Brain microvascular endothelial cell (primary cell): ENCODE results near the gene HLTF.

Experiments
- DNase-seq: peaks from one replicate; pipeline ENCODE4 v3.0.0-alpha.2; 2020
- H3K27ac ChIP-seq: fragments of 250-450 bp; sonication (Bioruptor Pico); 2 replicates; pipeline ENCODE4 v1.5.1; 2020; ENCODE audit warnings: mild to moderate bottlenecking, moderate library complexity
- H3K27me3 ChIP-seq: fragments of 250-450 bp; sonication (Bioruptor Pico); replicated peaks from 2 replicates; pipeline ENCODE4 v1.5.1; 2020; ENCODE audit warnings: mild to moderate bottlenecking
- H3K36me3 ChIP-seq: fragments of 250-450 bp; sonication (Bioruptor Pico); replicated peaks from 2 replicates; pipeline ENCODE4 v1.5.1; 2020; ENCODE audit warnings: mild to moderate bottlenecking
- H3K4me3 ChIP-seq: 2 replicates; pipeline ENCODE4 v1.5.1; 2011; ENCODE audit warnings: low read depth, mild to moderate bottlenecking, control low read depth, low read length, moderate library complexity
- CTCF ChIP-seq: IDR thresholded peaks from 2 replicates; pipeline ENCODE4 v1.5.1; 2011; ENCODE audit warnings: low read depth, mild to moderate bottlenecking, moderate library complexity, low read length, control low read depth, inconsistent platforms; ENCODE audit errors: missing control alignments
- in situ Hi-C: cut with HindIII; loops from 2 replicates; pipeline ENCODE4 v1.10.0; 2017; ENCODE audit warnings: low sequenced_read_pairs, low pct_ligation_motif_present

HLTF gene

DNA sequence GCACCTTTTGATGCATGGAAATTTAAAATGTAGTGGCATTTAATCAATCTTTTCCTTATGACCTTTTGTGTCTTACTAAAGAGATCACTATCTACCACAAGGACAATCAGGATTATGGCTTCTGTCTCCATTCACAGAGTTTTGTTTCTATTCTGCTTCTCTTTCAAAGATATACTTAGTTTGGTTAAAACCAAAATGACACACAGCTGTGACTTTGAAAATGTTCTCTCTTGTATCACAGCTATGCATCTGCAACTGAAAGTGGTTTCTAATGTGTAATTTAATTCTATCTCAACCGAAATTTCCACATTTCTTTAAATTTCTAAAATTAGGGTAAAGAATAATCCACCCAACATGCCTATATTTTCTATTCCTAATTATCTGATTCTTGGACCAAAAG lies 27.7 kb downstream of the HLTF start:
- H3K4me3 ChIP-seq: no peak overlapping the region
- no peak for DNase-seq
- peaks cover 15% of the 10 kb centered on the region for H3K36me3 ChIP-seq
- no peak for TF ChIP-seq CTCF
- no peaks in the 10 kb centered on the region for H3K27me3 ChIP-seq
- no peak overlapping the region for H3K27ac ChIP-seq
- in situ Hi-C loops: no loop called here

DNA sequence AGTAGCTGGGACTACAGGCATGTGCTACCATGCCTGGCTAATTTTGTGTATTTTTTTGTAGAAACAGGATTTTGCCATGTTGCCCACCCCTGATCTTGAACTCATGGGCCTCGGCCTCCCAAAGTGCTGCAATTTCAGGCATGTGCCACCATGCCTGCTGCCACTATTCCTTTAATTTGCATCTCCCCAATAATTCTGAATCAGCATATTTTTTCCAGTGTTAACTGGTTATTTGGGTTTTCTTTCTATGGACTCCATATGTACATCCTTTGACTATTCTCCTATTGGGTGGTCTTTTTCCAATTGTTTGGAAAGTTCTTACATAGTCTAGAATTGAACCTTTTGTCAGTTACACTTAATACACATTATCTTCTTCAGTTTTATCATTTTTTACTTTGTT lies 28.1 kb downstream of the HLTF start:
- Histone ChIP-seq H3K36me3 (peaks cover 17% of the 10 kb centered on the region), H3K27ac (no peak overlapping the region), H3K27me3 (no peaks in the 10 kb centered on the region), H3K4me3 (no peak overlapping the region)
- in situ Hi-C loops: no loop called here
- no peak for TF ChIP-seq CTCF
- DNase-seq: no peak

DNA sequence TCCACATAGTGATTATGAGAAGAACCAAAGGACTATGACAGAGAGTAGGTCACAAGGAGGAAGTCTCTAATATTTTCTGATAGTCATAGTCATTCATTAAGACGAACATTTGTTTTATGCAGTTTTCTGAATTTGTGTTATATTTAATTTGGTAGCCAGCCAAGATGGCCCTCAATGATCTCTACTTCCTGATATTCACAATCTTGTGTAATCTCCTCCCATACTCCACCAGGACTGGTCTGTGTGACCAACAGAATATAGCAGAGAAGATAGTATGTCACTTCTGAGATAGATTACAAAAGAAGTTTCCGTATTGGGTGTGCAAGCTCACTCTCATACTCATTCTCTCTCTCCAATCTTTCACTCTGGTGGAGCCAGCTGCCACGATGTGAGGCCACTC lies 30.8 kb downstream of the HLTF start:
- TF ChIP-seq CTCF: no peak
- Histone ChIP-seq H3K27ac (no peak overlapping the region), H3K36me3 (peaks cover 24% of the 10 kb centered on the region), H3K27me3 (no peaks in the 10 kb centered on the region), H3K4me3 (no peak overlapping the region)
- in situ Hi-C loops: no loop called here
- DNase-seq: no peak

- Histone ChIP-seq H3K27me3 (no peaks in the 10 kb centered on the region), H3K4me3 (no peak overlapping the region), H3K27ac (no peak overlapping the region), H3K36me3 (peaks cover 13% of the 10 kb centered on the region)
- no peak for DNase-seq
- in situ Hi-C loops: no loop called here
- TF ChIP-seq CTCF: no peak
Measured at GRCh38 chr3:149044339-149045083, 41.8 kb downstream of the HLTF start.

DNA sequence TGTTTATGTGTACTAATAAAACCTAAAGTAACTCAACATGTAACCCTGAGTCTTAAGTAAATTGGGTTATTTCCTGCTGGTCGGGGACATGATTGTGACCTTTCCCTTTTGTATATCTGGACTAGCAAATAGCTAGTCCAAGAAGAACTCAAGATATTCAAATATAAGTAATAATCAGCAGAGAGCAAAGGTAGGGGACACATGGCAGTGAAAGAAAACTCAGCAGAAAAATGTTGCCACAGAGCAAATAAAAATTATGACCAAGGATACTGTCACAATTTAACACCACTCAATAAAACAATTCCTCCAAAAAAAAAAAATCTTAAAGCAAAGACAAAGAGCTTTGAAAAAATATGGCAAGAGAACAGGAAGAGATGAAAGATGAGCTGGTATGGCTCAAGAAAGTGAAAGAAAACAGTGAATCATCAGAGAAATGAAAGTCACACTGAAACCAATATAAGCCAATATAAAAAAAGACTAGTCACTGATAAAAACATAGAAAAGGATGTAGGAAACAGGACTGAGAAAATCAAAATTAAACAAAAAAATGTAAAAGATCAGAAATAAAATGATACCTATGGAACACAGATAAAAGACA lies 43.4 kb downstream of the HLTF start:
- no peak for TF ChIP-seq CTCF
- Histone ChIP-seq H3K27me3 (no peaks in the 10 kb centered on the region), H3K36me3 (peaks cover 23% of the 10 kb centered on the region), H3K4me3 (no peak overlapping the region), H3K27ac (peak overlapping the region; percentile 47)
- in situ Hi-C loops: no loop called here
- DNase-seq: no peak
